A549 treated with dexamethasone at 1 μM for 4 hours (cell line): ENCODE results near the gene AQP3. TPM values are rescaled to one million over a fixed set of nuclear protein-coding genes. Genes with fewer than 3 reads are reported as not detected.

Experiments
- total RNA-seq: library from RNA; stranded (reverse); fragments of 200-300 nt; extraction: Qiagen RNA extraction; gene quantifications from 5 replicates; pipeline ENCODE4 v1.2.3, GENCODE V29; 2022

Gene AQP3
- 18.7 to 34.8 TPM (median 28.9 TPM) in 5 replicates for total RNA-seq

DNA sequence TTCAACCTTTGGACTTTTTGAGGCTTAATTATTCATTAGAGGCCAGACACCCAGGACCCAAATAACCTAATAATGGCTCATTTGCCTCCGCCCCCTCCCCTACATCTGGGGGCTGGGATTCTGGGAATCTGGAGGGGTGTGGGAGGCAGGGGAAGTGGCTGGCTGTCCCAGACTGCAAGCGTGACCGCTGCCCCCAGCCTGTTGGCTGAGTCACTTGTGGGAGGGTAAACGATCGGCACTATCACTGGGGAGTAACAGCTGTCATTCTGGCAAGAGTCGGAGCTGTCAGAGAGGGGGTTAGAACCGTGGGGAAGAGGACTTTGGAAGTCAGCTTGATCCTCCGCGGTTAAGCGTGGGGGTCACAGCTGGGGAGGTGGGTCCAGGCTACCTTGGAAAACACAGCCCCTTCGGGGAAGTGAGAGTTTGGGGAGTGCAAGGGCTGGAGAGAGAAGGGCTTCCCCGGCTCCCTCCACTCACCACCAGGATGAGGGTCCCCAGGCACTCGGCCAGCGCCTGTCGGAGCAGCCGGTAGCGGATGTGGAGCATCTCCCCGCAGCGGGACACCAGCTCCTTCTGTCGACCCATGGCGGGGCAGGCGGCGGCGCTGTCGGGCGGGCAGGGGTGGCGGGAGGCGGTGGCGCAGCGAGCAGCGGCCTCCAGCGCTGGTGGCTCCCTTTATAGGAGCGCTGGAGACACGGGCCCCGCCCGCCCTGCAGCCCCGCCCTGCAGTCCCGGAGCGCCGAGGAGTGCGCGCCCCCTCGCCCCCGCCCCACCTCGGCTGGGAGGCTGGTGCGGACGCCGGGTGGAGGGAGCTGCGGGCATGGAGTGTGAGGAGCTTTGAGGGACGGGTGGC, at the start of gene AQP3:
Gene AQP3, minus strand, starts transcription at position 648 of the 853 bp plus-strand sequence. Its CDS starts 63 bp downstream, at position 585.

DNA sequence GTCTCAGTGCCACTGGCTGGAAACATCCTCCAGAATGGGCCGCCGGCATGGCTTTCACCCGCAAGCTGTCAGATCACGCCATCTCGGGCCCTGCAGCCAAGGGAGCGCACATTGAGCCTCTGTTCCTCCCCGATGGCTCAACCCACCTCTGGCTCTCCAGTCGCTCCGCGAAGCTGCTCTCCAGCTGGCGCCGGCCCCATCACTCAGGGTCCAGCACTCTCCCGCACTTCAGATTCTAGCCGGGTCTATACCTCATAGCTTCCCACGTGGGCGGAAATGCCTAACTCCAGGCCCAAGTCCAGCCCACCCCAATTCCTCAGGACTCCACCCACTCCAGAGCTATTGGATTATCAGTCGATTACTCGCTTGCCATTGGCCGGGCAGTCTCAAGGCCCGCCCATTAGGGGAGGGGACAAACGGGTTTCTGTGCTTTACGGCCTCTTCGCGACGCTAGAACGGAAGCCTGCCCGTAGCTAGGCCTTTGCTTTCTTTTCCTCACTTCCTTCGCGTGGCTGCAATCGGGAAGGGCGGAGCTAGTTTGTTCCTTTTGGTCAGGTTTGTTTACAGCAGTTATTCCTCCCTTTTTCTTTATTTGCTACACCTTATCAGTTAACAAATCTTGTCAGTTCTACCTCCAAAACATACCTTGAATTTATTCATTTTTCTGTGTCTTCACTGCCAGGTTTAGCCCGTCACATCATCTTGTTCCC, 26.4 kb upstream of the AQP3 start, which contains the start of gene NOL6:
Gene NOL6, minus strand, starts transcription at position 282 of the 710 bp plus-strand sequence. Its CDS starts 82 bp downstream, at position 200.

DNA sequence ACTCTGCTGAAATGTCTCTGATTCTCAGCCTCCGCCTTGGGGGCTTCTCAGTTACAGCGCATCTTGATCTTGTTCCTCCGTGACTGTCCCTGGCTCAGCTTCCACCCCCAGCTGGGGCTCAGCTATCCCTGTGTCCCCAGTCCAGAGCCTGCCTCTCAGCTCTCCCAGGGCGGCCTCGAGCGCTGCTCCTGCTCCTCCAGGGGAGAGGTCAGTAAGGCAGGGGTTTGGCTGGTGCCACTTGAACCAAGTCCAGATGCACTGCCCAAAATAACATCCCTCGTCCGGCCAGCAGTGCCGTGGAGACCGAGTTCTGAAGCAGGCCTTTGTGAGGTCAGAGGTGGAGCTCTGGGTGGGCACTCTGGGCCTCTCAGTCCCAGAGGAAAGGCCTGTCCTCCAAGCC, 45.0 kb downstream of the AQP3 start, which contains the start of gene AQP7:
Gene AQP7, minus strand, starts transcription at position 198 of the 400 bp plus-strand sequence. CDS start 1,306 bp downstream, outside the sequence.

Other genes with a start within 250 kb of the AQP3 start
- gene SPINK4, start 207.4 kb downstream of the AQP3 start, total RNA-seq = not detected in 5 replicates
- 109 to 119 TPM (median 114 TPM) in 5 replicates for gene BAG1, start 182.9 kb downstream of the AQP3 start, total RNA-seq
- gene CHMP5, start 182.5 kb downstream of the AQP3 start, total RNA-seq = 61.5 to 75.7 TPM (median 63.9 TPM) in 5 replicates
- 28.8 to 35.6 TPM (median 34.1 TPM) in 5 replicates for gene NFX1, start 157.1 kb downstream of the AQP3 start, total RNA-seq
- gene AQP7, start 45.0 kb downstream of the AQP3 start, total RNA-seq = 0.14 to 0.67 TPM (median 0.33 TPM) in 5 replicates
- gene NOL6, start 26.3 kb upstream of the AQP3 start, total RNA-seq = 65.1 to 79.6 TPM (median 79.1 TPM) in 5 replicates
- 4.0 to 10.0 TPM (median 6.1 TPM) in 5 replicates for gene ANKRD18B, start 76.7 kb upstream of the AQP3 start, total RNA-seq